IMR-90 (cell line): ENCODE results near the gene GRK2.

Experiments used
- CTCF ChIP-seq: conservative IDR thresholded peaks from 2 replicates; pipeline ENCODE4 v1.5.1; 2012; ENCODE audit warnings: mild to moderate bottlenecking, low read depth, low read length, improper control_type of control experiment
- MAFK ChIP-seq: IDR thresholded peaks from 2 replicates; pipeline ENCODE4 v1.6.1; 2012; ENCODE audit warnings: low read depth, low read length, improper control_type of control experiment
- MXI1 ChIP-seq: IDR thresholded peaks from 2 replicates; pipeline ENCODE4 v1.6.1; 2012; ENCODE audit warnings: low read depth, mild to moderate bottlenecking, low read length, moderate library complexity, borderline replicate concordance
- POLR2A ChIP-seq: IDR thresholded peaks from 2 replicates; pipeline ENCODE4 v1.6.1; 2012; ENCODE audit warnings: mild to moderate bottlenecking, low read depth, low read length
- TF ChIP-seq, protein P1 (sequence below): fragments of 150-350 bp; IDR thresholded peaks from 2 replicates; pipeline ENCODE4 v1.6.1; 2016; ENCODE audit warnings: low read depth, mild to moderate bottlenecking, low read length, moderate library complexity, borderline replicate concordance
- TF ChIP-seq, protein P2 (sequence below): fragments of 150-350 bp; IDR thresholded peaks from 2 replicates; pipeline ENCODE4 v1.6.1; 2017; ENCODE audit warnings: mild to moderate bottlenecking, antibody characterized with exemption, low read length, low read depth

- TF ChIP-seq CTCF (no peak), MAFK (no peak), POLR2A (no peak), MXI1 (no peak)
- TF ChIP-seq, protein P1, sequence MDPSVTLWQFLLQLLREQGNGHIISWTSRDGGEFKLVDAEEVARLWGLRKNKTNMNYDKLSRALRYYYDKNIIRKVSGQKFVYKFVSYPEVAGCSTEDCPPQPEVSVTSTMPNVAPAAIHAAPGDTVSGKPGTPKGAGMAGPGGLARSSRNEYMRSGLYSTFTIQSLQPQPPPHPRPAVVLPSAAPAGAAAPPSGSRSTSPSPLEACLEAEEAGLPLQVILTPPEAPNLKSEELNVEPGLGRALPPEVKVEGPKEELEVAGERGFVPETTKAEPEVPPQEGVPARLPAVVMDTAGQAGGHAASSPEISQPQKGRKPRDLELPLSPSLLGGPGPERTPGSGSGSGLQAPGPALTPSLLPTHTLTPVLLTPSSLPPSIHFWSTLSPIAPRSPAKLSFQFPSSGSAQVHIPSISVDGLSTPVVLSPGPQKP, result no peak
- TF ChIP-seq, protein P2, sequence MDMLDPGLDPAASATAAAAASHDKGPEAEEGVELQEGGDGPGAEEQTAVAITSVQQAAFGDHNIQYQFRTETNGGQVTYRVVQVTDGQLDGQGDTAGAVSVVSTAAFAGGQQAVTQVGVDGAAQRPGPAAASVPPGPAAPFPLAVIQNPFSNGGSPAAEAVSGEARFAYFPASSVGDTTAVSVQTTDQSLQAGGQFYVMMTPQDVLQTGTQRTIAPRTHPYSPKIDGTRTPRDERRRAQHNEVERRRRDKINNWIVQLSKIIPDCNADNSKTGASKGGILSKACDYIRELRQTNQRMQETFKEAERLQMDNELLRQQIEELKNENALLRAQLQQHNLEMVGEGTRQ, result no peak
Measured at GRCh38 chr11:67281552-67282150, 15.4 kb downstream of the GRK2 start.
